Retina (tissue), 1 donor: Measurements from ENCODE around the gene NDUFA8.

Experiments used
- DNase-seq: peaks from one replicate; pipeline ENCODE4 v3.0.0-alpha.2; 2016

The NDUFA8 gene

GRCh38 chr9:122095010-122095767, 64.4 kb downstream of the NDUFA8 start:
- peak; percentile 65 for DNase-seq
